HuH-7.5 (cell line): ENCODE measurements around the gene IMMP2L.
"Not testable (repeated sequence)": the region's sequence is repeated elsewhere in the genome, so short reads cannot be mapped to it uniquely, and the experiment has no call there.

Source experiments
- DNase-seq: peaks from one replicate; pipeline ENCODE4 v3.0.0; 2011; ENCODE audit warnings: low spot score

The IMMP2L gene

DNA sequence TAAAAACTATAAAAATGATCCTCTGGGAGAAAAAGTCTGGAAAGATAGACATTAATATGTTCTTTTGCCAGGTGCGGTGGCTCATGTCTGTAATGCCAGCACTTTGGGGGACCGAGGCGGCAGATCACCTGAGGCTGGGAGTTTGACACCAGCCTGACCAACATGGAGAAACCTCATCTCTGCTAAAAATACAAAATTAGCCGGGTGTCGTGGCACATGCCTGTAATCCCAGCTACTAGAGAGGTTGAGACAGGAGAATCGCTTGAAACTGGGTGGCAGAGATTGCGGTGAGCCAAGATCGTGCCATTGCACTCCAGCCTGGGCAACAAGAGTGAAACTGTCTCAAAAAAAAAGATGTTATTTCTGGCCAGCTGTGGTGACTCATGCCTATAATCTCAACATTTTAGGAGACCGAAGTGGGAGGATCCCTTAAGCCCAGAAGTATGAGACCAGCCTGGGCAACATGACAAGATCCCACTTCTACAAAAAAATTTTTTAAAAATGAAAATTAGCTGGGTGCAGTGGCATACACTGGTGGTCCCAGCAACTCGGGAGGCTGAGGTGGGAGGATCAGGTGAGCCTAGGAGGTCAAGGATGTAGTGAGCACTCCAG lies 573.3 kb downstream of the IMMP2L start:
- no peak for DNase-seq

- DNase-seq = no peak
These were observed 573.9 kb downstream of the IMMP2L start for GRCh38 chr7:110988348-110988747.

- no peak for DNase-seq
These were observed 575.1 kb downstream of the IMMP2L start for GRCh38 chr7:110987127-110987693.

DNA sequence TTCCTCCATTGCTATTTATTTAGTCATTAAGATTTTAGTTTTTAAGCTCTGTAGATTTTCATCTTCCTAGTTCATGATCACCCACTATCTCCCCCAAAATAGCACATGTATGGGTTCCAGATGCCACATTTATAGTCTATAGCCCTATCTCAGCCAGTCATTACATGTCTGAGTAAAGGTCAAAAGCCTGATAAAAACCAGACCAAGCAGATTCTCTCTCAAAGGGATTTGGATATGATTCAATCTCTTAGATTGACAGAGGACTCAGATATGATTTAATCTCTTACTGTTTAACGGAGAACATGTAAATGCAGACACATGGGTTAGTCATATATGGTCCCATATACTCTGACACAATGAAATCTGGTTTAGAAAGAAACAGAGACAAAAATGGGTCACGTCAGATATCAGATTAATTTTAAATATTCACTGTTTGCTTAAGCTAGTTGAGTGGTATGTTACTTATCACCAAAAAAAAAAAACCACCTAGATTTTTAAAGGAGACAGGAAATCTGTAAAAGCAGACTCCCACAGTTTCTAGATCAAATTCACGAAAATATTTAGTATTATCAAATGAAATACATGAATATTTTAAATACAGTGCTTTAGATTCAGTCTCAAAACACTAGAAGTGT lies 578.4 kb downstream of the IMMP2L start:
- no peak for DNase-seq

- DNase-seq = no peak
These were observed 585.1 kb downstream of the IMMP2L start for GRCh38 chr7:110977127-110977737.

DNA sequence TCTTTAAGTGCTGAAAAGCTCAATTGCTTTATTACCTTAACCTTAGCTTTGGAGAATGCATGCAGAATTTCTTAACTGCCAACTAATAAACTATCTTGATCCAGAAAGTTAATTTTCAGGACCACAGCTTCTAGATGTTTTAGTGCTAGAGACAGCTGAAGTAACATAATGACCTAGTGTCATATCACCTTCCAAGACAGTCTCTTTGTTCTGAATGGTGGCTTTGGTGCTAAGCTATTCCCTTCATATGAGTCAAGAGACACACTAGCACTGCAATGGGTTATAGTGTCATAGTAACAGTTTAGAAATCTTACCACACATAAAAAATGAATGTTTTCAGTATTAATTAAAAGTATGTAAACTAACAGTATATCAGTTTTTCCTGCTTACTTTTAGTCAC lies 586.8 kb downstream of the IMMP2L start:
- DNase-seq = no peak

- no peak for DNase-seq
These were observed 587.9 kb downstream of the IMMP2L start for GRCh38 chr7:110974441-110974840.

- DNase-seq = no peak
These were observed 588.9 kb downstream of the IMMP2L start for GRCh38 chr7:110973196-110973990.

- DNase-seq = no peak
These were observed 597.5 kb downstream of the IMMP2L start for GRCh38 chr7:110964775-110965174.

GRCh38 chr7:110962826-110963225 lies 599.5 kb downstream of the IMMP2L start:
- no peak for DNase-seq

DNA sequence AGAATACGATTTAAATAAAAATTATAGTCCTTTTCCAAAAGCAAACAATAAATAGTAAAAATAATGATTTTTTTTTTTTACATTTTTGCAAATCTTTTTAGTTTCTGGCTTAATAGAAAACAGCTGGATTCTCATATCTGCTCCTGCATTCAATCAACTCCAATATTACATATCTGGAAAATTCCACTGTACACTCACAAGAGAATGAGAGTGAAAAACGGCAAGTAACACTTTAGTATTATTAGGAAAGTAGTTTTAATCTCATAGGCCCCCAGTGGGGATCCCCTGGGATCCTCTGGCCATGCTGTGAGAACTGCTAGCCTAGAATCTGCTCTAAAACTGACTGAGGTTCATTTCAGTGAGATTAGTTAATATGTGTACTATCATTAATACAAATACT lies 599.9 kb downstream of the IMMP2L start:
- no peak for DNase-seq

GRCh38 chr7:110960811-110961210 lies 601.5 kb downstream of the IMMP2L start:
- no peak for DNase-seq

DNA sequence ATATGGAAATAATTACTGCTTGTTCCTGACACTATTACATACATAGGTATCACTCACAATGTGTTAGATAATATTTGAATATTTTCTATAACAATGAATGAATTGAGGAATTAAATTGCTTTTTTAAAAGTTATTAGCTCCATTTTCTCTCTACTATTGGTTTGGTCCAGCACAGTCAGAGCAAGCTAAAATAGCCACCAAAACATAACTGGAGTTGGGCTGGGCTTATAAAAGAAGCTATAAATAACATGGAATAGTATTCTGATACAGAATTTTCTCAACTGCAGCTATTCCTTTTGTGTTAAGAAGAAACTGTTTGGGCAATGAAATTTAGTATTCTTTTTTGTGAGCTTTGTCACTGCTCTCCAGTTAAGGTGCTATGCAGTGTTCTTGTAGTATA lies 614.0 kb downstream of the IMMP2L start:
- no peak for DNase-seq

GRCh38 chr7:110947408-110947807 lies 614.9 kb downstream of the IMMP2L start:
- DNase-seq = no peak

DNA sequence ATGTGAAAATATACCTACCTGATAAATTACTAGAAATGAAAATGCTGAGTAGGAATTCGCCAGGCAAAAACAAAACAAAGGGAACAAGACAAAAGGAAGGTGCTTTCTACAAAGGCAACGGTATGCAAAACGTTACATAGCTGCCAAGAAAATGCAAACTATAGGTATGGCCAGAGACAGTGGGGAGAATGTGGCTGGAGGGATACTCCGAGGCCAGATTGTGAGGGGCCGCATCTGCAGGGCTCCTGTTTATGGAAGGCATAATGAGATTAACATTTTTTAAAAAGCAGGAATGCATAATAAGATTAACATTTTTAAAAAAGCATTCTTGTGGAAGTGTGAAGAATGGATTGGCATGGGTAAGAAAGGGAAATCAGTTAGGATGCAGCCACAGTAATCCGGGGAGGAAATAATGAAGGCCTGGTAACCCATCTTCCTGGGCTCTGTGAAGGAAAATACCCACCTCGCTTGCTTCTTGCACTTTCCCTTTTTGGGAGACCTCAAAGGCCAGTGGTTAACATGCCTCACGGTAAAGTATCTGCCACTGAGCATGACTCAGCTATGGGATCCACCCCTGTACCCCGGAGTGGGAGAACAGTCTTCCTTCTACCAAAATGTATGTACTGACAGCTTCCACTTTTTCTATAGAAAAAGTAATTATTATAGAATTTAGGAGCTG lies 617.2 kb downstream of the IMMP2L start:
- no peak for DNase-seq

DNA sequence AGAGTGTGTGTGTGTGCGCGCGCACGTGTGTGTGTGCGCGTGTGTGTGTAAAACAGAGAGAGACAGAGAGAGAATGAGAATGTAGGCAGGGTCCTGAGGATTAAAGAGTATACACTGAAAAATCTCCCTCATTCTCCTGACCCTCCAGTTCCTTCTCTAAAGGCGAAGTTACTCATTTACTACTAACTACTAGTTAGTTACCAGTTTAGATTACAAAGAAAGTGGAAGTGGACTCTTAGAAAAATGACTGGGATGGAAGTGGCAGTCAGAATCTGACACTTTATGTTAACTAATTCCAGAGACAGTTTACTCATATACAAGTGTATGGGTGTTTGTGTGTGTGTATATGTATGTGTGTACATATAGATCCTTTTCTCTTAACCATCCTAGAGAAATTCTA lies 617.8 kb downstream of the IMMP2L start:
- DNase-seq = no peak

GRCh38 chr7:110943701-110944345 lies 618.5 kb downstream of the IMMP2L start:
- no peak for DNase-seq

GRCh38 chr7:110941385-110941784 lies 620.9 kb downstream of the IMMP2L start:
- DNase-seq = no peak

GRCh38 chr7:110940756-110941155 lies 621.5 kb downstream of the IMMP2L start:
- DNase-seq = no peak

DNA sequence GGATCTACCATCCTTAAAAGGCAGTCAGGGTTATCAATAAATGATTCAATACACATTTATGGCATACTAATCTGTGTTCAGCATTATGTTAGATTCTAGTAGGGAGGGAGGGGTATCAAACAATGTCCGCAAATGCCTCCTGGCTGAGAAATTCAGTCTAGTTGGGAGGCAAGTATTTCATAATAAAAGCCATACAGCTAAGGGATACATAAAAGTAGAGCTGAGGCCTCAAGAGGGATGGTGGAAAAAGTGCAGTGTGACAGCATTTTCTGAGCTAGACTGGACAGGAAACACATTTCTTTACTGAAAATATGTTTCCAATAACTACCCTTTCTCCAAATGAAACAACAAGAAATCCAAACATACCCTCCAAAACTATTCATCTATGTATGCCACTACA lies 624.1 kb downstream of the IMMP2L start:
- DNase-seq = no peak

DNA sequence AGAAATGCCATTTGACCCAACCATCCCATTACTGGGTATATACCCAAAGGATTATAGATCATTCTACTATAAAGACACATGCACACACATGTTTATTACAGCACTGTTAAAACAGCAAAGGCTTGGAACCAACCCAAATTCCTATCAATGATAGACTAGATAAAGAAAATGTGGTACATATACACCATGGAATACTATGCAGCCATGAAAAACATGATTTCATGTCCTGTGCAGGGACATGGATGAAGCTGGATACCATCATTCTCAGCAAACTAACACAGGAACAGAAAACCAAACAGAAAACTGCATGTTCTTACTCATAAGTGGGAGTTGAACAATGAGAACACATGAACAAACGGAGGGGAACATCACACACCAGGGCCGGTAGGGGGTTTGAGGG lies 625.6 kb downstream of the IMMP2L start:
- not testable (repeated sequence) for DNase-seq
